ENCODE data around the gene PDHB. TPM values are rescaled to one million over a fixed set of nuclear protein-coding genes. Genes with fewer than 3 reads are reported as not detected.

PDHB gene
- total and polyA plus RNA-seq, 9 donors = 24.4 to 98.4 (median 36.4) TPM

GRCh38 chr3:58419780-58420507 is 13.7 kb downstream of the PDHB start:
- H3K27me3 ChIP-seq = no peaks in the 10 kb centered on the region
- no peaks in the 10 kb centered on the region for H3K36me3 ChIP-seq
- no peak overlapping the region for H3K4me3 ChIP-seq
- H3K4me1 ChIP-seq (ENCODE audit: insufficient read depth) = no peaks in the 10 kb centered on the region
- 55 to 64% (median 62%) methylated on average over 7 of the region's 7 CpGs for WGBS, 3 donors
- no peak overlapping the region for H3K27ac ChIP-seq
- peak in 1 of 5 donors; percentile 45 for DNase-seq
- intact Hi-C loops (cut with DNase I) = loop anchor here in 3 of 4 donors (5.0 to 10.0 kb wide), 5 partner anchors 75 to 235 kb away; partner anchors contain the start of genes PXK (in 2 of the 3) and KCTD6 (in 1 of the 3)
- no peaks in the 10 kb centered on the region for H3K9me3 ChIP-seq
- no peak for TF ChIP-seq CTCF (IDR thresholded peaks at IDR 0.05)
- no peak for TF ChIP-seq POLR2A (IDR thresholded peaks at IDR 0.05)
- TF ChIP-seq EP300 (IDR thresholded peaks at IDR 0.05) = no peak

GRCh38 chr3:58418227-58418626 is 15.4 kb downstream of the PDHB start:
- TF ChIP-seq CTCF (IDR thresholded peaks at IDR 0.05) (no peak), POLR2A (IDR thresholded peaks at IDR 0.05) (no peak), EP300 (IDR thresholded peaks at IDR 0.05) (no peak)
- Histone ChIP-seq H3K27ac (no peak overlapping the region), H3K4me1 (ENCODE audit: insufficient read depth) (peaks cover 2% of the 10 kb centered on the region), H3K36me3 (no peaks in the 10 kb centered on the region), H3K9me3 (no peaks in the 10 kb centered on the region), H3K27me3 (no peaks in the 10 kb centered on the region), H3K4me3 (no peak overlapping the region)
- intact Hi-C loops (cut with DNase I) = loop anchor here in 3 of 4 donors (5.0 to 10.0 kb wide), 5 partner anchors 77 to 233 kb away; partner anchors contain the start of genes PXK (in 2 of the 3) and KCTD6 (in 1 of the 3)
- WGBS, 3 donors = 75 to 87% (median 85%) methylated on average over 6 of the region's 6 CpGs
- no peak for DNase-seq

GRCh38 chr3:58417075-58417474 is 16.6 kb downstream of the PDHB start:
- Histone ChIP-seq H3K4me3 (no peak overlapping the region), H3K27me3 (no peaks in the 10 kb centered on the region), H3K27ac (no peak overlapping the region), H3K4me1 (ENCODE audit: insufficient read depth) (peaks cover 2% of the 10 kb centered on the region), H3K36me3 (no peaks in the 10 kb centered on the region), H3K9me3 (no peaks in the 10 kb centered on the region)
- 79 to 90% (median 81%) methylated on average over 2 of the region's 2 CpGs for WGBS, 3 donors
- intact Hi-C loops (cut with DNase I) = loop anchor here in 3 of 4 donors (5.0 to 10.0 kb wide), 5 partner anchors 78 to 232 kb away; partner anchors contain the start of genes PXK (in 2 of the 3) and KCTD6 (in 1 of the 3)
- no peak for TF ChIP-seq EP300 (IDR thresholded peaks at IDR 0.05)
- TF ChIP-seq CTCF (IDR thresholded peaks at IDR 0.05) = no peak
- no peak for TF ChIP-seq POLR2A (IDR thresholded peaks at IDR 0.05)
- no peak for DNase-seq

- no peak overlapping the region for H3K4me3 ChIP-seq
- no peak for TF ChIP-seq POLR2A (IDR thresholded peaks at IDR 0.05)
- no peak for TF ChIP-seq EP300 (IDR thresholded peaks at IDR 0.05)
- TF ChIP-seq CTCF (IDR thresholded peaks at IDR 0.05) = no peak
Observed at GRCh38 chr3:58416191-58416590, 17.4 kb downstream of the PDHB start.

More at GRCh38 chr3:58416191-58416590, 17.4 kb downstream of the PDHB start:
- H3K9me3 ChIP-seq = no peaks in the 10 kb centered on the region
- no peak overlapping the region for H3K27ac ChIP-seq
- intact Hi-C loops (cut with DNase I) = loop anchor here in 3 of 4 donors (5.0 to 10.0 kb wide), 5 partner anchors 79 to 231 kb away; partner anchors contain the start of genes PXK (in 2 of the 3) and KCTD6 (in 1 of the 3)
- no peaks in the 10 kb centered on the region for H3K36me3 ChIP-seq
- DNase-seq = no peak
- no peaks in the 10 kb centered on the region for H3K27me3 ChIP-seq
- peaks cover 2% of the 10 kb centered on the region for H3K4me1 ChIP-seq (ENCODE audit: insufficient read depth)
- 88 to 90% (median 90%) methylated on average over 2 of the region's 2 CpGs for WGBS, 3 donors
